Fibroblast of villous mesenchyme (primary cell): Measurements from ENCODE around the gene RTN4IP1. TPM values are rescaled to one million over a fixed set of nuclear protein-coding genes. Genes with fewer than 3 reads are reported as not detected.
"Not testable (repeated sequence)": the region's sequence is repeated elsewhere in the genome, so short reads cannot be mapped to it uniquely, and the experiment has no call there.

ENCODE experiments used
- DNase-seq: peaks from one replicate; pipeline ENCODE4 v3.0.0-alpha.2; 2010; ENCODE audit warnings: low read depth
- H3K4me3 ChIP-seq: 2 replicates; pipeline ENCODE4 v1.5.1; 2011; ENCODE audit warnings: low read depth, mild to moderate bottlenecking, low read length
- CTCF ChIP-seq: IDR thresholded peaks from 2 replicates; pipeline ENCODE4 v1.5.1; 2012; ENCODE audit warnings: low read depth, mild to moderate bottlenecking, low read length; ENCODE audit not compliant: insufficient read depth
- total RNA-seq: library from RNA; depleted of rRNA; stranded (reverse); fragments of >200 nt; gene quantifications from 2 replicates; pipeline ENCODE4 v1.2.3, GENCODE V29; 2012

Gene RTN4IP1
- total RNA-seq, 1 donor, result 8.2 TPM

- no peak for TF ChIP-seq CTCF
- H3K4me3 ChIP-seq, result no peak overlapping the region
- peak; percentile 45 for DNase-seq
Observed at GRCh38 chr6:106563614-106564013, 65.7 kb downstream of the RTN4IP1 start.

- DNase-seq, result peak; percentile 65
- no peak overlapping the region for H3K4me3 ChIP-seq
- no peak for TF ChIP-seq CTCF
Observed at GRCh38 chr6:106561686-106562405, 67.5 kb downstream of the RTN4IP1 start.

GRCh38 chr6:106560996-106561685, 68.2 kb downstream of the RTN4IP1 start:
- no peak for TF ChIP-seq CTCF
- no peak overlapping the region for H3K4me3 ChIP-seq
- DNase-seq, result peak; percentile 77

GRCh38 chr6:106559659-106560058, 69.6 kb downstream of the RTN4IP1 start:
- H3K4me3 ChIP-seq, DNase-seq: not testable (repeated sequence)

- no peak for TF ChIP-seq CTCF
- DNase-seq, result no peak
- no peak overlapping the region for H3K4me3 ChIP-seq
Observed at GRCh38 chr6:106558364-106558763, 70.9 kb downstream of the RTN4IP1 start.

- TF ChIP-seq CTCF, result no peak
- peak; percentile 38 for DNase-seq
Observed at GRCh38 chr6:106557837-106558236, 71.5 kb downstream of the RTN4IP1 start.

GRCh38 chr6:106556368-106556960, 72.8 kb downstream of the RTN4IP1 start:
- DNase-seq, result peak; percentile 49
- H3K4me3 ChIP-seq, result no peak overlapping the region
- TF ChIP-seq CTCF, result peak; percentile 36

More at GRCh38 chr6:106557837-106558236, 71.5 kb downstream of the RTN4IP1 start:
- no peak overlapping the region for H3K4me3 ChIP-seq
